GM04503 (cell line): Measurements from ENCODE around the gene HSPA1A.

ENCODE experiments used
- DNase-seq: peaks from one replicate; pipeline ENCODE4 v3.0.0-alpha.2; 2012; ENCODE audit warnings: low read depth

HSPA1A gene

DNA sequence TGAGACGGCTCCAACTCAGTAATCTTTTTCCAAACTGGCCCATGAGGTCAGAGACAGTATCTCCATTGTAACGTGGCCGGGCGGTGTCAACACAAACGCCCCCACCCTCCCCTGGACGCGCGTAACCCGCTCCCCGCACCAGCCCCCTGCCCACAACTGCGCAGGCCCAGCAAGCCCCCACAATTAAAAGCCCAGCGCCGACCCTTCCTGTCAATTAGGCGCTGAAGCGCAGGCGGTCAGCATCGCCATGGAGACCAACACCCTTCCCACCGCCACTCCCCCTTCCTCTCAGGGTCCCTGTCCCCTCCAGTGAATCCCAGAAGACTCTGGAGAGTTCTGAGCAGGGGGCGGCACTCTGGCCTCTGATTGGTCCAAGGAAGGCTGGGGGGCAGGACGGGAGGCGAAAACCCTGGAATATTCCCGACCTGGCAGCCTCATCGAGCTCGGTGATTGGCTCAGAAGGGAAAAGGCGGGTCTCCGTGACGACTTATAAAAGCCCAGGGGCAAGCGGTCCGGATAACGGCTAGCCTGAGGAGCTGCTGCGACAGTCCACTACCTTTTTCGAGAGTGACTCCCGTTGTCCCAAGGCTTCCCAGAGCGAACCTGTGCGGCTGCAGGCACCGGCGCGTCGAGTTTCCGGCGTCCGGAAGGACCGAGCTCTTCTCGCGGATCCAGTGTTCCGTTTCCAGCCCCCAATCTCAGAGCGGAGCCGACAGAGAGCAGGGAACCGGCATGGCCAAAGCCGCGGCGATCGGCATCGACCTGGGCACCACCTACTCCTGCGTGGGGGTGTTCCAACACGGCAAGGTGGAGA is at the start of gene HSPA1A, which contains the start of gene HSPA1L:
Gene HSPA1A (plus strand): TSS at position 519 of the 814 bp plus-strand sequence. CDS start 214 bp downstream, at position 733.
Gene HSPA1L (minus strand): TSS at position 259 of the 814 bp plus-strand sequence. CDS start 3,311 bp downstream, outside the sequence.
- peak; percentile 81 for DNase-seq

DNA sequence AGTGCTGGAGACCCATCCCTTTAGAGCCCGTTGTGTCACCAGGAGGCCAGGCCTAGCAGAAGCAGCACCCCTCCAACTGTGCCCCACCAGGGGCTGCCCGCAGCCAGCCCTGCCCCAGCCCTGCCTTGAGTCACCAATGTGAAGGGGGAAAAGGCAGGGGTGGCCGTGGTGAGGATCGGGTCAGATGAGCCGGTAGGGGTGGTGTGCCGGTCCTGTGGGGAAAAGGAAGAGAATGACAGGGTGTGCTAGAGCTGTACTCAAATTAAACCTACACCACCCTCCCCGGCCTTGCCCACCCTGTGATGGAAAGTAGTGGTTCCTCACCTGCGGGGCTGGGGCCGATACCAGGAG is 49.8 kb upstream of the HSPA1A start:
- DNase-seq = no peak

DNA sequence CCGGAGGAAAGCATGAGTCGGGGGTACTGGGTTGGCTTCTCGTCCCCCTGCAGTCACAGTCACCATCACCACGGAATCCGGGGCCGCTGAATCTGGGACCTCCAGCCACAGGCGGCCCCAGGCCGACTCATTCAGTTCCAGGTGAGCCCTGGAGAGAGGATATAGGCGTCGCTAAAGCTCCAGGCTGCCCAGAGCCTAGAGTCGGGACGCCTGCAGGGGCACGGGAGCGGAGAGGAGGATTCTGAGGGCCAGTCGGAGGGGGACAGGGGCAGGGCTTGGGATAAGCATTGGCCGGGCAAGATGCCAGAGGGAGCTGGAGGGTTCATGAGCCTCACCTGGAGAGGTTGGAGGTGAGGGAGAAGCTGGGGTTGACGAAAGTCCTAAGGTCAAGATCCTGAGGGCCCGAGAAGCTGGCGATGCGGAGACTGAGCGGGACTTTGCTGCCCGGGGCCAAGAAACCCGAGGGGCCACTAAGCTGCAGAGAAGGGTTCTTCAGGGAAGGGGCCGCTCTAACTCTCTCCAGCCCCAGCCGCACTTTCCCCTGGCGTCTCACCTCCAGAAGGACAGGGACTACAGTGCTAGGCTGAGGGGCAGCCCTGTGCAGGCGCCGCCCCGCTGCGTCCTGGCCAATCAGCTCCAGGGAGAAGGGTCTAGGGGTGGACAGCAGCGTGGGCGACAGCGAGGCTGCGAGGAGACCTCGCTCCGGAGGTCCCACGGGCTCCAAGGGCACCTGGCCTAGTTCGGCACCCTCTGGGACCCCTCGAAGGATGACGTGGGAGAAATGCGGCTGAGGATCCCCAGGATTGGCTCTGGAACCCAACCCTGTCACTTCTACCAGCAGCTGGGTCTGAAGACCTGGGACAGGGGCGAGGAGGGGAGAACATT is 49.2 kb upstream of the HSPA1A start:
- DNase-seq = no peak

DNA sequence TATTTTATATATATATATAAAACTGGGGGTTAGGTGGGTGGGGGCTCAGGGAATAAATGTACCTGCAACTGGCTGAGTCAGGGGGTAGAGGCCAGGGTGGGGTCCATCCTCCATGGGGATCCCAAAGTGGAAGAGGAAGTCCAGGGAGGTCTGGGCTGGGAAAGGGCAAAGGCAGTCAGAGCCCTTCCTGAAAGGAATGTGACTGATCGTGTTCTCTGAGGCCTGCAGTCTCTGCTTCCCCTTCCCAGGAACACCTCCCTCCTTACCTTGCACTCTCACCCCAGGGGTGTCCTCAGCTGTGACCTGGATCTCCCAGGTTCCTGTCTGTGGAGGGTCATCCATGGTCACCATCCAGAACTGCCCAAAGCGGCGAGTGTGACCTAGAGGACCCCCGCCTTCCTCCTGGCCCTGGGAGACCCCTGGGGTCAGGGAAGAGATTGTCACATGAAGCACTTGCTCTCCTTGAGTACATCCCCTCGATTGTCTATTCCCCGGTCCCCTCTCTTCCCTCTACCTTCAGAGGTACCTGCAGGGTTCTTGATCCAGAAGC is 48.2 kb upstream of the HSPA1A start:
- DNase-seq = no peak

DNA sequence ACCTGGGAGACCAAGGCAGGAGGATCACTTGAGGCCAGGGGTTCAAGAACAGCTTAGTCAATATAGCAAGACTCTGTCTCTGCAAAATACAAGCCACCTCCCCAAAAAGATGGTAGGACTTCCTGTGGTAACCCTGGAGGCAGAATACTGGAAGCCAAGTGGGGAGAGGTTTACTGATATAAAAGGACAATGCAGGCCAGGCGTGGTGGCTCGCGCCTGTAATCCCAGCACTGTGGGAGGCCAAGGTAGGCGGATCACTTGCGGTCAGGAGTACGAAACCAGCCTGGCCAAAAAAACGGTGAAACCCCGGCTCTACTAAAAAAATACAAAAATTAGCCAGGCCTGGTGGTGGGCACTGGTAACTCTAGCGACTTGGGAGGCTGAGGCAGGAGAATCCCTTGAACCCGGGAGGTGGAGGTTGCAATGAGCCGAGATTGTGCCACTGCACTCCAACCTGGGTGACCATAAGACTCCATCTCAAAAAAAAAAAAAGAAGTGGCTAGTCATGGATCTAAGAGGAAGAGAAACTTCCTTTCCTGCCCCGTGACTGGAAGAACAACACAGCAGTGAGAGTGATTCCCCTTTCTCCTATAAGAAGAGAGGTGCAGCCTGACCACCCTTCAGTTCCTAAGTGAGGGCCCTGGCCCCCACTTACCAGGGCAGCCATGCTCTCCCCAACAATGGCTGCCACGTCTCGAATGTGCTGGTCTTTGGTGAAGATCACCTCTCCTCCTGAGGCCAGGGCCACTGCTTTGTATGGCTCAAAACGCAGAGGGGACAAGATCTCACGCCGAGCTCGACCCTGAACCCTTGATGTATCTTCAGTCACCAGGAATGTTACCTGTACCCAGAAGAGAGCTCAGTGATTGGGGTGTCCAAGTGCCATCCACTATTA is 46.7 kb upstream of the HSPA1A start:
- no peak for DNase-seq

DNA sequence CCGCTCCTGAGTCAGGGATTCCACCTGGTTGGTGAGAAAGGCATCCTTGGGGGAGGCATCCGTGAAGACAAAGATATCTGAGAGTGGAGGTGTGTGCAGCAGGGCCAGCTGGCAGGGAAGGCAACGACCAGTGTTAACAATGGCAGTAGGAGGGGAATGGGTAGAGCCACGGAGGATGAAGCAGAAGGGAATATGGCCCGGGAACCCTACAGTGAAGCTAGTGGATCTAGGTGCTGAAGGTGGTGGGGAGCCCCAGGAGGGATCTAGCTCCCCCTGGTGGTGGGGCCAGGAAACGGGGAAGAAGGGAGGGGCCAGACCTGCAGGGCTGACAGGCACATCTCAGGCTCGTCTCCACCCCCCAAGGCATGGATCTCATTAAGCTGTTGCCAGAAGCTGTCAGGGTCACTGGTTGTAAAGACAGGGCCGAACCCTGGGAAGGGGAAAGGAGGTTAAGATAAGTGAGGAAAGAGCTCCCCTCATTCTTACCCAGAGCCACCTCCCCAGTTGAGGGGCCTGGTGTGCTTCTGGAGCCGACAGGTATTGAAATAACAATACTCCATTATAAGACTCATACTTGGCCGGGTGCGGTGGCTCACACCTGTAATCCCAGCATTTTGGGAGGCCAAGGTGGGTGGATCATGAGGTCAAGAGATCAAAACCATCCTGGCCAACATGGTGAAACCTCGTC is 45.5 kb upstream of the HSPA1A start:
- DNase-seq = no peak

DNA sequence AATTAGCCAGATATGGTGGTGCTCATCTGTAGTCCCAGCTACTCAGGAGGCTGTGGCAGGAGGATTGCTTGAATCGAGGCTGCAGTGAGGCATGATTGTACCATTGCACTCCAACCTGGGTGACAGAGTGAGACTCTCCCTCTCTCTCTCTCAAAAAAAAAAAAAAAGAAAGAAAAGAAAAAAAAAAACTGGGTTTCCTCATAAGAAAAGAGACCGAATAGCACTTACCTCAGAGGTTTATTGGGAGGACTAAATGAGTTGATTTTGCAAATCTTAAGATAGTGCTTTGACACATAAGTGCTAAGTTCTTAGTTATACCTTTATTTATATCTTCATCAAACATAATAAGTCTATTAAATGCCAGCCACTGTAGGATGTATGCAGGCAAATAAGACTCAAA is 44.5 kb upstream of the HSPA1A start:
- DNase-seq = no peak

DNA sequence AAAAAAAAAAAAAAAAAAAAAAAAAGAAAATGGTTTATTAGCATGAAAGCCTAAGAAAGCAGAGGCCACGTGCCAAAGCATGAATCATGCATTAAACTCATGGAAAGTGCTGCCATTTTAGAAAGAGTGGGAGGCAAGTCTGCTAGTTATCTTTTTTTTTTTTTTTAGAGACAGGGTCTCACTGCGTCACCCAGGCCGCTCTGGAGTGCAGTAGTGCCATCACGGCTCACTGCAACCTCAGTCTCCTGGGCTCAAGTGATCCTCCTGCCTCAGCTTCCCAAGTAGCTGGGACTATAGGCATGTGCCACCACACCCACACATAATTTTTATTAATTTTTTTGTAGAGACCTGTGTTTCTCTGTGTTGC is 43.4 kb upstream of the HSPA1A start:
- DNase-seq = no peak

DNA sequence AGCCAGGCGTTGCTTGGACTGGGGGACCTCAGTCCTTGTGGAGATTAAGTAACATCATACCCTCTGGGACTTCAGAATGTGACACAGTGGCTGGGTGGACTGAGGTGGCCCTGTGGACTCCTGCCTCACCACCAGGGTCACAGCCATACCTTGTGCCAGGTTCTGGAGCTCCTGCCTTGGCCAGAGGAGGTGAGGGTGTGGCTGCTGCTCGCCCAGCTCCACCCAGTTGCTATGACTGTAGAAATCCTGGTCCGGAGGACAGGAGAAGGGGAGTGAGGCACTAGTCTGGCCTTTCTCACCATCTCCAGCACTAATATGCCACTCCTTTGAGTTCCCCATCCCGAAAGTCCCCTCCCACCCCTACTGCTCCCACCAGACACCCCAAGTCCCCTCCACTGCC is 40.2 kb upstream of the HSPA1A start:
- no peak for DNase-seq

DNA sequence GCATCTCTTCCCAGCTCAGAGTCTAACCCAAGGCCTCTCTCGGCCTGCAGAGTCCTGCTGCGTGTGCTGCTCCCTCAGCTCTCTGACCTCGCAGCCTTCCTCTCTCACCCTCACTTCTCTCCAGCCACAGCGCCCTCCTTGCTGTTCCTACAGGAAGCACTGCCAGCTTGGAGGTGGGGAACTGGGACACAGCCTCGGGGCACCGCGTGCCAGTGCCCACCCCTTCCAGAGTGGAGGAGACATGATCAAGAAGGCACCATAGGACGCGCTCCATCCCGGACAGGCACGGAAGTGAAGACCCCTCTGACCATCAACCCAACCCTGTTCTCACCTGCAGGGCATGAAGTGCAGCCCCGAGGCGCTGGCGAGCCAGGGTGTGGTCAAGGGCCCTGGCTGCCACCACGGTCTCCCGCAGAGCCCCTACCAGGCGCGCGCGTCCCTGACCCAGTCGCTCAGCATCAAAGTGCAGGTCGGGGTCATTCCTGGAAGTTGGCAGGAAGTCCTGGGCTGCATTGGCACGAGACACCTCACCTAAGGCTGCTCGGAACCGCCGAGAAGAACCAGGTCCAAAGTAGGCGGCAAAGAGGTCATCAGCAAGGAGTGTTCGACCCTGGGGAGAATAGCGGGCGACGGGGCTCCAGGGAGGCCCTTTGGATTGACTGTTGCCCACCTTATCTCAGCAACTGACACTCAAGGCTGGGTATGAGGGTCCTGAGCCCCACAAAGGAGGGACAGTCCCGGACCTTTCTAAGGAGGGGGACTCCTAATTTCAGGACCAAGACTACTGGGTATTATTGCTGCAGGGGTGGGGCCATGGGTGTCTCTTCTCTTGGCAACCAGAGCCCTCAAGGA is 39.5 kb upstream of the HSPA1A start:
- no peak for DNase-seq

DNA sequence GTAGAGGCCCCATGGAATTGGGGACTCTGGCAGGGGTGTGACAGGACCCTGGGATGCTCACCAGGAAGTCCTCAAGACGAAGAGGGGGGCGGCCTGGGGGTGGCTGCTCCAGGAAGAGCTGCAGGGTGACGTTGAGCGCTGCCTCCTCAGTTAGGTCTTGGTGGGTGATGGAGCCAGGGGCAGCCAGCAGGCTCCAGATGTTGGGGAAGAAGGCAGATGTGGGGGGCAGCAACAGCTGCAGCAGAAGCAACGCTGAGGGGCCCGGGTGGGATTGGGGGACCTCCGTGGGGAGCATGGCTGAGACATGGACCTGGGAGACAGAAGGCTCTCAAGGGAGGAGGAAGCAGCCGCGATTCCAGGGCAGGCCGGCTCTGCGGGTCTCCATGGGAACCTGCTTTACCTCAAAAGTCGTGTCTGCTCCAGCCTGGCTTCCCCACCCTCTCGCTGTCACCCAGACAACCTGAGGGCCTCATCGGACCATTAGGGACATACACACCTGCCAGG is 38.8 kb upstream of the HSPA1A start:
- no peak for DNase-seq

DNA sequence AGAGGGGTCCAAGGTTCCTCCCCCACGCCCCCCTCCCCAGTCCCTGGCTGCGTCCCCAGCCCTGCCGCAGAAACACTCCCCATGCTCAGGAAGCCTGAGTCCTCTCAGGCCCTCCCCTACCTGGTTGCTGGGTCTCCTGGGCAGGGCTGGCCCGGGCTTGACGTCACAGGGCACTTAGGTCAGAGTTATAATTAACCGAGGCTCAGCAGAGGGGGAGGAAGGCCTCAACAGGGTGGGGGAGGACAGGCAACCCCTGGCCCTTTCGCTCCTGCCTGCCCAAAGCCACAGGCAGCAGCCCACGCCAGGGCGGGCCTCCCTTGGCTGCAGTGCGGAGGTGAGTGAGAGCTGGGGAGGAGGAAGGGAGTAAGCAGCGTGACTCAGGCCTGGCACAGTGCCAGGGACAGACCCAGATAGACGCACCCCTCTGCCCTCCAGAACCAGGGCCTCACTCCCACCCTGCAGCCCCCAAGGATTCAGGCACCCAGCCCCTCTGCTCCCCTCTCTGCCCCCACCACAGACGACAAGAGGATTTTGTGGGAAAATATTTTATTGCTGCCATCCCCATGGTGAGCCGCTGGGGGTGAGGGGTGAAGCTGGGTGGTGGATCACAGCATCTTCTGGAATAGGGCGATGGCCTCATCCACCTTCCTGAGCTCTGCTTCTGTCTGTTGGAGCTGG is 38.2 kb upstream of the HSPA1A start, which contains the start of gene VWA7:
Gene VWA7 (minus strand): TSS at position 340 of the 678 bp plus-strand sequence. CDS start 549 bp downstream, outside the sequence.
- DNase-seq = no peak

DNA sequence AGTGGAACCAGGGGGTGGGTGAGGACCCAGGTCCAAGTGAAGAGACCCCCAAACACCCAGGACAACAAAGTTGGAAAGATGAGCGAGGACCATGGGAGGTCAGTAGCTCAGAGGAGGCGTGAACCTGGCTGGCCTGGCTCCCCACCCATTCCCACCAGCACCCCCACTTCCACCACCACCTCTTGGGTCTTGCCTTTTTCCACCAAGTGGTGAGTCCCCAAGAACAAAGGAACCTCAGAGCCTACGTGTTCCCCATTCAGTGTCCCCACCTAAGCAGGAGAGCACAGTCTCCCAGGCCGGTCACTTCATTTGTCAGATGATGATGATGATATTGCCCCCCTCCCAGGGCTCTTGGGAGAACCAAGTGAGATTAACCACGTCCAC is 37.7 kb upstream of the HSPA1A start:
- DNase-seq = no peak

DNA sequence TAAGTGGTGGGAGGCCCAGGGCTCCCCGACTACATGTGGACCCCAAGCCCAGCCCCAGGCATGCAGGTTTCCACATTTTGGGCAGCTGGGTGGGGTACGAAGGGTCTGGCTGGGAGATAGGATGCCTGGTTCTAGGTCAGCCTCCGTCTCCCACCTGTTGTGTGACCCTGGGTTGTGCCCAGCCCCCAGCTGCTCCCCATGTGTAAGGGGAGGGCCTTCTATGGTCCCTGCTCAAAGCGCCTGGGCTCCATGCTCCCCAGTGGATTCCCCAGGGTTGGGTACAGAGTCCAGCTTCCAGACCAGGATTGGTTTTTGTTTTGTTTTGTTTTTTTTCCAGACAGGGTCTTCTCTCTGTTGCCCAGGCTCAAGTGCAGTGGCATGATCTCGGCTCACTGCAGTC is 37.1 kb upstream of the HSPA1A start:
- DNase-seq = no peak

DNA sequence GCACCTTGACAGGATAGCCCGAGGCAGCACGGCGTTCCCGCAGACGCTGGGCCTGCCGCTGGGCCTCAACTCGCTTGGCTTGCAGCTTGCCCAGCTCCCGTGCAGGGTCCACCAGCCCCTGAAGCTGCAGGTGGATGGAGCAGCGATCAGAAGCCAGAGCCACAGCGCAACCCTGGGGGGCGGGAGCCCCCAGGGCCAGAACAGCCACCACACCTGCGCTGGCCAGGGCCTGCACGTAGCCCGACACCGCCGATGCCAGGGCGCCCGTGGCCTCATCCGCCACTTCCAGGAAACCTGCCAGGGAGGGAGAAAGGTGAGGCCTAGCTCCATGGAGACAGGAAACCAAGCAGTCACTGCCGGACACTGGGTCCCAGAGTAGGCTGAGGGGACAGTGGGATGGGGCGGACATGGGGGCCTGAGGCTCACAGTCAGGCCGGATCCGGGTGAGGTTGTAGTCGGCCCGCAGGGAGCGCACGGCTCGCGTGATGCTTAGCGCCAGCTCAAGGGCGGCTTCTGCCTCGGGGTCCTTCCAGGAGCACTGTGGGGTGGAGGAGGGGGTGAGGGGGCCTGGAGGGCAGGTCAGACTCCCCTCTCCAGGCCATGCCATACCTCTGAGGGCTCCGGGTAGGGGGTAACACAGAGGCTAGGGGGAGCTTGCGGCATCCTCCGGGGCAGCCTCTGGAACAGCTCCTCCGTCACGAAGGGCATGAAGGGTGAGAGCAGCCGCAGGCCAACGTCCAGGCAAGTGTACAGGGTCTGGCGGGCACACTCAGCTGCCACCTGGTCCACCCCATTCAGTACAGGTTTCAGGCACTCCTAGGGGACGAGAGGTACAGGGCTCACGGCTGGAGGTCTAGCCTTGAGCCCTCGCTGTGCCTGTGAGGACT is 36.1 kb upstream of the HSPA1A start:
- DNase-seq = no peak

DNA sequence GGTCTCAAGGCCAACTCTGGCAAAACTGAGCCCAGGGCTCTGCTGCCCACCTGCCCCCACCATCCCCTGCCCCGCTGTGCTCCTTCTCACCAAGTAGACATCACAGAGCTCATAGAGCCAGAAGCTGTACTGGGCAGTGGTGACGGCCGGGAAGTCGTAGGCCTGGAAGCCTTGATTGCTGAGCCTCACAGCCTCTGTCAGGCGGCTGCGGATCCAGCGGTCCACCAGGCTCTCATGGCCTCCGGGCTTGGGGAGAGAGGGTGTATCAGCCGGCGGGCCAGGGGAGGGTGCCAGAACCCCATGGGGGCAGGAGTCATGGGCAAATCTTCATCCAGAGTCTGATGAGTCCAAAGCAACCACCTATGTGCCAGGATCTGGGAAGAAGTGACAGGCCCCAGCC is 35.4 kb upstream of the HSPA1A start:
- DNase-seq = no peak

DNA sequence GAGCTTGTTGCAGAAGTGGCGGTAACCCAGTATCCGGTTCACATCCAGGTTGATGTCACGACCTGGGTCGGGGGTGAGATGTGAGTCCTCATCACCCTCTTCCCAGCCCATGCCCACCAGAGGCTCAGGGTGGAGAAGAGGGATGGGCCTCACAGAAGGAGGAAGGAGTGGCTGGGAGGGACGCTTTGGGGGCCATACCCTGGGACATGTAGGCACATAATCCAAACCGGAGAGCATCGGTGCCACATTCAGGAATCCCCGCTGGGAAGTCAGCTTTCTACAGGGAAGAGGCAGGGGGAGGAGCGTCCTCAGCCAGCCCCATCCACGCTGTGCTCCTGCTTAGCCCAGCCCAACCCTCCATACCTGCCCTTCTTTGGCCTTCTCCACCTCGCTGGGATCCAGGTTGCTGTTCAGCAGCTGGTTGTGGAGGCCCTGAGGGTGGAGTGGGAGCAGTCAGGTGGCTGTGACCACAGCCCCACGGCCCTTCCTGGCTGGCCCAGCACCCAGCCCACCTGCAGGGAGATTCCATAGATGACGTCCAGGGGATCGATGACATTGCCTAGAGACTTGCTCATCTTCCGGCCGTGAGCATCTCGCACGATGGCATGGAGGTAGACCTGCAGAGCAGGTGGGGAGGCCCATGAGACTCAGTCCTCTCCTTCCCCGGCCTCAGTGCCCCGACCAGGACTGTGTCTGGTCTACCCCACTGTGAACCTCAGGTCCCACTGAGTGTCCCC is 34.7 kb upstream of the HSPA1A start:
- no peak for DNase-seq
